ENCODE results near the gene PRELID1.
"Not testable (repeated sequence)": the region's sequence is repeated elsewhere in the genome, so short reads cannot be mapped to it uniquely, and the experiment has no call there.

PRELID1 gene

DNA sequence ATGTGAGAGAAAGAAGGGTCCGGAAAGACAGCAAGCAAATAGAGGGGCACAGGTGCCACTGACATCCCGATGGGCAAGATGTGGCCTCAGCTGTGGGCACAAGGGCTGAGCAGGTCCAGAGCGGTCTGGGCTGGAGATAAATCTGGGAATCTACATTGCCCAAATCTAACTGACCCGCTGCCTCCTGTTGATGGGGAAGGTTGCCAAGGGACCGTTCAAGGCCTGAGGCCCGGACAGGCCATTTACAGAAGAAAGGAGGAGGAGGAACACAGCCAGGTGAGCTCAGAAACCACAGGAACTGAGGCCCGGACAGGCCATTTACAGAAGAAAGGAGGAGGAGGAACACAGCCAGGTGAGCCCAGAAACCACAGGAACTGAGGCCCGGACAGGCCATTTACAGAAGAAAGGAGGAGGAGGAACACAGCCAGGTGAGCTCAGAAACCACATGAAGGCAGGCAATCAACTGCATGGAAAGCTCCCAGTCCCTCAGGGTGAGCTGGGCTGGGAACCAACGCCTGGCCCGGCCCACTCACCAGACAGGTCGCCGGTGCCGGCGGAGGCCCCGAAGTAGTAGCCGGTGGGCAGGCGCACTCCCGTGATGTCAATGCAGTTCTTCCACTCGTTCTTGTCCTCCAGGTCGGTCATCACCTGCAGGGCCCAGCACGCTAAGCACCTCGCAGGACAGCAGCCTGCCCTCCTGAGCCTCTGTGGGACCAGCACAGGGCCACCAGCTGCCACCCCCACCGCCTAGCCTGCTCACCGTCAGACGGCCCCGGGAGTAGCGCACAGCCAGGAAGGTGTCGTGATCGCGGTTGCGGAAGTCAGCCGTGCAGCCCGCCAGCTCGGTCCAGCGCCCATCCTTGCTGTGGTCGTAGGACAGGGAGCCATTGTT is 33.2 kb downstream of the PRELID1 start:
- no peak for DNase-seq

DNA sequence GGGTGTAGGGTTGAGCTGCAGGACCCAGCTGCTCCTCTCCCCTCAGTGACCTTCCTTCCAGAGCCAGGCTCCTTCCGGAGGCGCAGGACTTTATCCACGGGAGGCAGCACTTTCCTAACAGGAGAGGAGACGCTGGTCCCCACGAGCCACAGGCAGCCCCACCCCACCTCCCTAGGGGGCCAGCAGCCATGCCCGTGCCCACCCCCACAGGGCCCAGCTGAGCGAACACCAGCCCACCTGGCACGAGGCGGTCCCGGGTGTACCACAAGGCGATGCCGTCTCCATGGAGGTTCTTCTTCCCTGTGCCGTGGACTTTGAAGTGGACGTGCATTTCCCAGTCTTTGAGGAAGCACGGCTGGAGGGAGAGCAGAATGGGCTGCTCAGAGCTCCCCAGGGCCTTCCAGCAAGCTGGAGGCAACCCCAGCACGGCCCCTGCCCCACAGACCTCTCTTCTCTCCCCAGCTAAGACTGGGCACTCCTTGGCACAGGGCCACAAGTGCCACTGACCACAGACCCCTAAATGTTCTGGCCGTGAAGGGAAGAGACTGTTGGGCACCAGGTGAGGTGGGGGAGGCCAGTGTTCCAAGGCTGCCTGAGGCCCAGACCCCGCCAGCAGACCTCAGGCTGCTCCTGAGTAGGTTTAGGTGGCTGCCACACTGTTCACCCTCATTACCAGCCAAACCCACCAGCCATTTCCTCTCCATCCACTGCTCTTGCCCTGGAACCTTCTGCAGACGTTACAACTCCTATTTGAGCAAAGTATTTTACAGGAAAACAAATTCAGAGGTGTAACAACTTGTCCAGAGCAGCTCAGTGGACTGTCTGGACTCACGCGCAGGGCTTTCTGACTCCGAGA is 34.9 kb downstream of the PRELID1 start:
- no peak for DNase-seq

DNA sequence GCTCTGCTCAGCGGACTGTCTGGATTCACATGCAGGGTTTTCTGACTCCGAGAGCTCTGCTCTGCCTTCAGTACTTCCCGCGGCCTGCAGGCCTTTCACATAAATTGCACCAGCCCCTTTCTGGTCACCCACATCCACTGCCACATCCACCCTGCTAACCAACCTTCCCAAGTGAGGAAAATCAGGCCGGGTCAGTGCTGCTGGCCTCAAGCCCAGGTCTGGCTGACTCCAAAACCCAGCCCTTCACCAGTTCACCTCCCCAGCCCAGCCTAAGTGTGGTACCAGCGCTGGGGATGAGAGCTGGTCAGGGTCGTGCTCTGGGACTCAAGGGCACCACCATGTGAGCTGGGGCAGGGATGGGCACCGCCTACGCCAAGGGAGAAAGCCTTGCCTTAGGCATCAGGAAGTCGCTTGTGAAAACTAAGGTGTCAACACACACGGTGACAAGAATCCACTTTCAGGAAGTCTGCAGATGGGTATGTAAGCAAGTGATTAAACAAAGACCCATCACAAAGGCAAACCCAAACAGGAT is 35.6 kb downstream of the PRELID1 start:
- no peak for DNase-seq

DNA sequence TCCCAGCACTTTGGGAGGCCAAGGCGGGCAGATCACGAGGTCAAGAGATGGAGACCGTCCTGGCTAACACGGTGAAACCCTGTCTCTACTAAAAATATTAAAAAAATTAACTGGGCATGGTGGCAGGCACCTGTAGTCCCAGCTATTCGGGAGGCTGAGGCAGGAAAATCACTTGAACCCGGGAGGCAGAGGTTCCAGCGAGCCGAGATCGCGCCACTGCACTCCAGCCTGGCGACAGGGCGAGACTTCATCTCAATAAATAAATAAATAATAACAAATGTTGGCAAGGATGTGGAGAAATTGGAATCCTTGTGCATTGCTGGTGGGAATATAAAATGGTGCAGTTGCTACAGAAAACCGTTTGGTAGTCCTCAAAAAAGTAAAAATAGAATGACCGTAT is 39.4 kb downstream of the PRELID1 start:
- not testable (repeated sequence) for DNase-seq

DNA sequence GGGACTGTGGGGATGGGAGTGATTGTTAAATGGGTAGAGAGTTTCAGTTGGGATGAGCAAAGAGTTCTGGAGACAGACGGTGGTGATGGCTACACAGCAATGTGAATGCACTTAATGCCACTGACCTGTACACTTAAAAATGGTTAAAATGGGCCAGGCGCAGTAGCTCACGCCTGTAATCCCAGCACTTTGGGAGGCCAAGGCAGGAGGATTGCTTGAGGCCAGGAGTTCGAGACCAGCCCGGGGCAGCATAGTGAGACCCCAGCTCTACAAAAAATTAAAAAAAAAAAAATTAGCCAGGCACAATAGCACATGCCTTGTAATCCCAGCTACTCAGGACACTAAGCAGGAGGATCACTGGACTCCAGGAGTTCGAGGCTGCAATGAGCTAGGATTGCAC is 40.2 kb downstream of the PRELID1 start:
- no peak for DNase-seq

DNA sequence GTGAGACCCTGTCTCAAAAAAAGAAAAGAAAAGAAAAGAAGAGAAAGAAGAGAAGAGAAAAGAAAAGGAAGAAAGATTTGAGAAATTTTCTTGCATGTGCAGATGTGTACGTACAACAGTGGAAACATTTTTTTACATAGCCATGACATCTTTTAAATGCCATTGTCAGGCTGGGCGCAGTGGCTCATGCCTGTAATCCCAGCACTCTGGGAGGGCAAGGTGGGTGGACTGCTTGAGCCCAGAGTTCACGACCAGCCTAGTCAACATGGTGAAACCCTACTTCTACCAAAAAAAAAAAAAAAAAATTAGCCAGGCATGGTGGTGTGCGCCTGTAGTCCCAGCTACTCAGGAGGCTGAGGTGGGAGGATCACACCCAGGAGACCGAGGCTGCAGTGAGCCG is 41.3 kb downstream of the PRELID1 start:
- DNase-seq: no peak

DNA sequence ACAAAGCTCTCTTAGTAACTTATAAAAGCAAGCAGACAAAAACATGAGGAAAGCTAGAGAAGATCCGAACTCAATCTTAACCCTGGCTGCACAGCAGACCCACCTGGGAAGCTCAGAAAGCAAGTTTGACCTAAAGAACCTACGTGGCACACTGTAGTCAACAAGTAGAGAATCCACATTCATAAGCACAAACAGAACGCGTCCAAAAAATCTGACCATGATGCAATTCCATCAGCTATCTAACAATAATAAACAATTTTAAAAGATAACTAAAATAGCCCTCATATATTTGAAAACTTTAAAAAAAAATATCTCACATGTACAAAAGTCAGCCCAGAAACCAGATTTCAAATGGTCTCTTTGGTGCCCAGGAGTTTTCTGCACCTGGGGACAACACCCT is 43.2 kb downstream of the PRELID1 start:
- no peak for DNase-seq

DNA sequence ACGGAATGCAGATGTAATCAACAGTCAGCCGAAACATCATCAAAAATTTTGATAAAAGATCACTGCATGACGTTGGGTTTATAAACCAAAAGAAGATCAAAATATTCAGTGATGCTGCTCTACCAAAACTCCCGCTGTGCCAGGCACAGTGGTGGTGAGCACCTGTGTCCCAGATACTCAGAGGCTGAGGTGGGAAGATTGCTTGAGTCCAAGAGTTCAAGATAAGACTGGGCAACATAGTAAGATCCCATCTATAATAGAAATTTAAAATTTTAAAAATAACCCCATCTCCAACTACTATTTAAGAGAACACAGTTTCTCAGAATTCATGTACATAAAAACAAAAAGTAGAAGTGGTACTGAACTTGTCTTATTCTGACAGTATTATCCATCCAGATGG is 44.1 kb downstream of the PRELID1 start:
- DNase-seq: no peak

DNA sequence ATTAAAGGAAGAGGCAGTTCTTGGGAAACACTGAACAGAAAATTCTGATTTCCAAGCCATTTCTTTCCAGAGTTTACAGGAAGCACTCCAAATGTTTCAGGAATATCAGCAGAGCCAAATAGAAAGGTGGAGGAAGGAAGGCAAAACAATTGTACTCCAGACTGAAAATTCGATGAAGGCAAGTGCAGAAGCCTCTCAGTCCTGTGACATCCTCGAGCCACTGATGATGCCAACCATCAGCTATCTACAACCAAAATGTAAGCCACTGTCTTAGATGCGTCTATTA is 45.7 kb downstream of the PRELID1 start:
- DNase-seq: no peak

DNA sequence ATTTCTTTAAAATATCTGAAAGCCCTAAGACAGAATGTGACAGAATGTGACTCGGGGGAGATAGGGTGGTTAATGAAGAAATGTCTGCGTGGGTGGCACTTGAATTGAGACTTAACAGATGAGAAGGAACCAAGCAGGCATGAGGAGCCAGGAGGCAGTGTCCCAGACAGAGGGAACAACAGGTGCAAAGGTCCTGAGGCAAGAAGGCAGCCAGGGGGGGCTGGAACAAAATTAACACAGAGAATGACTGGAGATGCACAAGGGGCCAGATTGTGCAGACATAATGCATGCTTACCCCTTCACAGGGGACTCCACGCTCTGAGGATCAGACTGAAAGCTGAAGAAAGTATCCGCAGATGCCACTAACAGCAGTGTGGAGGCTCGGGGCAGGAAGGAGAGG is 46.2 kb downstream of the PRELID1 start:
- DNase-seq: no peak

DNA sequence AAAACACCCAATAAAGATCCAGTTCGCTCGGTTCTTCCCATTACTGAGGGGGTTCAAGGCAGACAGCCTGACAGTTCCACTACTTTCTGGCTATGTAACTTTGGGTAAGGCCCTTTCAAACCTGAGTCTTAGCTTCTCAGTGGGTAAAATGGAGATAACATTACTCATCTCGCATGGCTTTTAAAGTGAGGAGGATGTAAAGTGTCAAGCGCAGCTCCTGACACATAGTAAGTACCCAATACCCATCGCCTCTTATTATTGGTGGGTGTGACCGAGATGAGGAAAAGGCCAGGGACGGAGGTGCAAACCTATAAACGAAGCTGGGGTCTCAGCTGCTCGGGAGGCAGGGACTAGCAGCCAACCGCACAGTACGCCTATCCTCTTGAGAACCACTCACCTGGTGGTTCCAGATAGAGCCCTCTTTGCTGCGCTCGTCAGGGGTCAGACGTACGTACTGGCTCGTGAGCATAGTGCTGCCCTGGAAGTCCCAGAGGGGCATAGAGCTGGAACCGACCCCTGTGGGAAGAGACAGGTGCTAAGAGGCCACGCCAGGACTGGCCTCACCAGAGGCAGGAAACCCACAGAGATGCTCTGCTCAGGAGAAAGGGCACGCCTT is 47.3 kb downstream of the PRELID1 start:
- DNase-seq: no peak

DNA sequence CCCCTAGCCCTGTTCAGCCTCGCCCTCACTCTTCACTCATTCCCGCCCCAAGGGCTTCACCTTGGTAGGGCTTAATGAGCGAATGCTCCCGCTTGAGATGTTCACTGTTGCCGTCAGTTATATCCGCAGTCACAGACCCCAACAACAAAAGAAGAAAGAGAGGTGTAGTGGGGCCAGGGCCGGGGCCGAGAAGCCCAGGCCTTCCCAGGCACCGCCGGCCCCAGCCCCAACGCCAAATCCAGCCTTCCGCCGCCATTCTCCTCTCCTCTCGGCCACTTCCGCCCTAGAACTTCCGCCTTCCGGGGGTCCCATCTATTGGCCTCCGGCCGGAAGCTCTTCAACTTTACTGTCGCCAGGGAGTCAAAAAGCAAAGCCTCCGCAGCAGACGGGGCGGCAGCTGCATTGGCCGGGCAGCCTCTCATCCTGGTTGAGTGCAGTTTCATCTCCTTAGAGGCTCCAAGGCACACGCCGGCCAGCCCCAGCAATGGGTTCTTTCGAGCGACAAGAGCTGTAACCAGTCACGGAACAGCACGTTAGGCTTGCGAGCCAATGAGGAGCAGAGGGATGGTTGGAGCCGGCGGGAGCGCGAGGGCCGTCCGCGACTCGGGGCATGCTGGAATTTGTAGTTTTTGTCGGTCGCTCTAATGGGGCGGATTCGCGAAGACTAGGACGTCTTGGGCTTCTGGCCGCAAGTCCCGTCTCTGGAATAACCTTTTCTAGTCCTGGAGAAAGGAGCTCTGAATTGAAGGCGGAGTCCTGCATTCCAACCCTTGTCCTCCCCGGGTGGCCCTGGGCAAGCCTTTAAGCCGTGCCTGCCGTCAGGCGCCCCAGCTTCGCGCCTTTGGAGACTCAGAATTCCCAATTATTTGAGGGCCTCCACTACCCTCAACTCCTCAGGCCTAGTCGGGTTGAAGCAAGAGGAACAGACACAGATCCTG is 48.1 kb downstream of the PRELID1 start, which contains the start of gene LMAN2:
LMAN2 (minus strand) TSS at position 277 of the 938 bp plus-strand sequence; CDS start at position 256, 21 bp downstream.
- peak; percentile 95 for DNase-seq

DNA sequence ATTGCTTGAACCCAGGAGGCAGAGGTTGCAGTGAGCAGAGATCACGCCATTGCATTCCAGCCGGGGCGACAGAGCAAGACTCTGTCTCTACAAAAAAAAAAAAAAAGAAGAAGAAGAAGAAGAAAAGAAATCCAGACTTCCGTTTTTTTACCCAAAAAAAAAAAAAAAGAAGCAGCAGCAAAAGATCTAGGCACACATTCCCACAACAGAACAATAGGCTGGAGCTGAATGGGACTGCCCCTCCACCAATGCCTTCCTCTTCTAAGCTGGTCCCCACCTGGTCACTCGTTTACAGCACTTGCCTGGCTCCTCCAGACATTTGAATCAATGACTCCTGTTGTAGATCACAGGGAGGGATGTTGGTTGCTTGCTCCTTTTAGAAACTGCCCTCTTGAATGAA is 49.5 kb downstream of the PRELID1 start:
- no peak for DNase-seq

DNA sequence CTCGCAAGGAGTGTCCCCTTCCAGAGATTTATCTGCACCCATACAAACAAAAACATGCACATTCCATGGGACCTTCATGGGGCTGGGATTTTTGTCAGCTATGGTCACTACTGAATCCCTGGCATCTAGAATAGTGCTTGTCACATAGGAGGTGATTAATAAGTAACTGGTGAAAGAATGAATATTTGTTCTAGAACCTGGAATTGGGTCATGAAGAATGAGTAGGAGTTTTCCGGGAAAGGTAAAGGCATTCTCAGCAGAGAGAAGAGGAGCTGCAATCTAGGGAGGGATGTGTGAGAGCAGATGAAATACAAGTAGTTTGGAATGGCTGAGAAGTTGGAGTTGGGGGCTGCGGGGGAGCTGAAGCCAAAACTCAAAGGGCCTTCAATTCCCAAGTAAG is 50.7 kb downstream of the PRELID1 start:
- no peak for DNase-seq

DNA sequence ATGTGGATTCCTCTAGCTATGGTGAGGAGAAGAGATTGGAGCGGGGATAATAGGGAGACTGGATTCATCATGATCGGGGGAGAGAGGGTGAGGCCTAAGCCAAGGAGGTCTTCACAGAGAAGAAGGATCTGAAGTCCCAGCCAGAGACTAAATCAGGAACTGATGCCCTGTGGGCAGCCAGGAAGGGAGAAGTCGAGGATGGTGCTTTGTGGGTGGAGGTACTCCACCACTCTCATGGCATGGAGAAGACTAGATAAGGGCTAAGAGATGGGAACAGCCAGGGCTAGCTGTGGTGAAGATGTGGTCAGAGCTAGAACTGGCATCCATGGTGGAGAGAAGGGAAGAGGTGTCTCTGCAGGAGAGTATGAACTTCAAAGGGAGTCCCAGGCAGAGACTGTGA is 51.1 kb downstream of the PRELID1 start:
- no peak for DNase-seq

DNA sequence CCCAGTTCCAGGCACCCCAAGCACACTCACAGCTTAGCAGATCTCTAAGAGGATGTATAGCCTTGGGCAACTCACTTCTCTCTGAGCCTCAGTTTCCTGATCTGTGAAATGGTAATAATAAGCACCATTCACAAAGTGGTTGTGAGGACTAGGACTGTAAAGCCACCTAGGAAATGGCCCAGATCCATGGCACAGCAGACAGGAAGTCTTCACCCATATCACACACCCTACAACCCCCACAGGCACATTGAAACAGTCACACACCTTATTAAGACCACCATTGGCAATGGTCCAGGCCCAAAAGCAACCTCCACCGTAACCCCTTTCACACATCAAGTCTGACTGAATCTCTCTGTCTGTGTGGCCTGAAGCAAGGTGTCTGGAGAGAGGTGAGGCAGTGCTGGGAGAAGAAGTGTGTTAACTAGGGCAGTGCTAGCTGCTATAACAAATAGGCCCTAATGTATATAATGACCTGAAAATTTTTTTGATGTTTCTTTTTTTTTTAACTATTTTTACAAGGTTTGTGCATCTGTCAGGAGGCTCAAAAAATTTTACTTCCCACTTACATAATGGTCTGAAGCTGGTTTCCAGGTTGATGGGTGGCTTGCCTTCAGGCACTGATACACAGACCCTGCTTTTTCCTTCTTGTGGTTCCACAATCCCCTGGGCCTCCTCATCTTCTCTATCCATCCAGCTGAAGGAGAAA is 51.7 kb downstream of the PRELID1 start:
- no peak for DNase-seq

DNA sequence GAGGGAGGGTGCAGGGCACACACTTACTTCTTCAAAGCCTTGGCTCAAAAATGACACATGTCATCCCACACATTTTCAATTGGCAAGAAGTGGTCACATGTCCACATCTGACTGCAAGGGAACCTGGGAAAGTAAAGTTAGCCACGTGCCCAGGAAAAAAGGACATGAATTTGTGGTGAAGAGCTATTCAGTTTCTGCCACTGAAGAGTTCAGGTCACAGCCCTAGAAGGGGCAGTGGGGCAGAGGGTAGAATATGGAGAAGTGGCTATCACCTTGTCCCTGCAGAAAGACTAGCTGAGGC is 52.2 kb downstream of the PRELID1 start:
- DNase-seq: no peak

Data from NCI-H2029 treated with DMSO at 0.1 percent for 48 hours (cell line).